ENCODE results near the gene CATSPERD.

The CATSPERD gene

GRCh38 chr19:5795382-5795919, 75.0 kb downstream of the CATSPERD start:
- no peak for TF ChIP-seq CTCF (IDR thresholded peaks at IDR 0.05; ENCODE audit: low read depth, low read length)
- no peak overlapping the region for H3K4me3 ChIP-seq (ENCODE audit: low read depth, low read length)

- H3K4me3 ChIP-seq (ENCODE audit: low read depth, low read length) = no peak overlapping the region
- no peak for TF ChIP-seq CTCF (IDR thresholded peaks at IDR 0.05; ENCODE audit: low read depth, low read length)
Measured at GRCh38 chr19:5798244-5798643, 77.8 kb downstream of the CATSPERD start.

- no peak overlapping the region for H3K4me3 ChIP-seq (ENCODE audit: low read depth, low read length)
- no peak for TF ChIP-seq CTCF (IDR thresholded peaks at IDR 0.05; ENCODE audit: low read depth, low read length)
Measured at GRCh38 chr19:5799247-5800241, 79.1 kb downstream of the CATSPERD start.

GRCh38 chr19:5800361-5801270, 80.2 kb downstream of the CATSPERD start:
- no peak overlapping the region for H3K4me3 ChIP-seq (ENCODE audit: low read depth, low read length)
- no peak for TF ChIP-seq CTCF (IDR thresholded peaks at IDR 0.05; ENCODE audit: low read depth, low read length)

- no peak for TF ChIP-seq CTCF (IDR thresholded peaks at IDR 0.05; ENCODE audit: low read depth, low read length)
- H3K4me3 ChIP-seq (ENCODE audit: low read depth, low read length) = no peak overlapping the region
Measured at GRCh38 chr19:5801796-5802619, 81.6 kb downstream of the CATSPERD start.

- peak overlapping the region; percentile 40 for H3K4me3 ChIP-seq (ENCODE audit: low read depth, low read length)
- no peak for TF ChIP-seq CTCF (IDR thresholded peaks at IDR 0.05; ENCODE audit: low read depth, low read length)
Measured at GRCh38 chr19:5803441-5803751, 83.0 kb downstream of the CATSPERD start.
